HK-2 (cell line): Measurements from ENCODE around the gene PLD1.
A peak's percentile ranks its signal among the peaks of the same experiment; 100 is the strongest.

Experiments
- DNase-seq: peaks from one replicate; pipeline ENCODE4 v3.0.0-alpha.2; 2018; ENCODE audit not compliant: unreplicated experiment

The PLD1 gene

GRCh38 chr3:171792531-171792930 lies 17.8 kb downstream of the PLD1 start:
- no peak for DNase-seq

- no peak for DNase-seq
These were observed 18.6 kb downstream of the PLD1 start for GRCh38 chr3:171791692-171792076.

GRCh38 chr3:171790898-171791691 lies 19.2 kb downstream of the PLD1 start:
- DNase-seq: no peak

- no peak for DNase-seq
These were observed 19.7 kb downstream of the PLD1 start for GRCh38 chr3:171790574-171790897.

GRCh38 chr3:171789759-171790505 lies 20.4 kb downstream of the PLD1 start:
- DNase-seq: no peak

- no peak for DNase-seq
These were observed 21.5 kb downstream of the PLD1 start for GRCh38 chr3:171788546-171789351.

- DNase-seq: no peak
These were observed 23.3 kb downstream of the PLD1 start for GRCh38 chr3:171786997-171787396.

- DNase-seq: no peak
These were observed 25.3 kb downstream of the PLD1 start for GRCh38 chr3:171784937-171785336.

GRCh38 chr3:171784387-171784786 lies 25.9 kb downstream of the PLD1 start:
- no peak for DNase-seq

GRCh38 chr3:171783626-171784025 lies 26.7 kb downstream of the PLD1 start:
- DNase-seq: no peak

- DNase-seq: no peak
These were observed 27.2 kb downstream of the PLD1 start for GRCh38 chr3:171783086-171783485.

GRCh38 chr3:171782617-171783016 lies 27.7 kb downstream of the PLD1 start:
- no peak for DNase-seq

- DNase-seq: no peak
These were observed 28.6 kb downstream of the PLD1 start for GRCh38 chr3:171781711-171782127.

- DNase-seq: no peak
These were observed 31.8 kb downstream of the PLD1 start for GRCh38 chr3:171778493-171778892.

GRCh38 chr3:171777596-171777995 lies 32.7 kb downstream of the PLD1 start:
- DNase-seq: no peak

- no peak for DNase-seq
These were observed 33.3 kb downstream of the PLD1 start for GRCh38 chr3:171776839-171777583.

GRCh38 chr3:171776411-171776810 lies 33.9 kb downstream of the PLD1 start:
- DNase-seq: no peak

- no peak for DNase-seq
These were observed 34.3 kb downstream of the PLD1 start for GRCh38 chr3:171775943-171776342.

GRCh38 chr3:171774521-171774920 lies 35.8 kb downstream of the PLD1 start:
- DNase-seq: no peak

- peak; percentile 46 for DNase-seq
These were observed 37.7 kb downstream of the PLD1 start for GRCh38 chr3:171772427-171773056.
